Measurements from ENCODE around the gene IFIT3.

DNA sequence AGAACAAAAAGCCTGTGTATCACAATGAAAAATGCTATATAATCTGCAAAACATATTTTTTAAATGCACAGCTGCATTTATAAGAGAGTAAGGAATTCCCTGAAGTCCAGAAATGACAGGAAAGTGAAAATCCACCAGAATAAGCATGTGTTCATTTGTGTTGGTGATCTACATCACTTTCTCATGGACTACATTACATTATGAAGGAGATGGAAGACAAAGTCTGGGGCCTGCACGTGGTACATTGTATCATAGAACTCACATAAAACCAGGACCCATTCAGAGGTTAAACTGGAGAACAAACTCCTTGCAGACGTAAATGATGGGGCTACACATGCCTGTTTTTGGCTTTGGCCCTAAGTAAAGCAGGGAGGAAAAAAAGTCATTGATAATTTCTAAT is 16.4 kb downstream of the IFIT3 start:
- TF ChIP-seq POLR2AphosphoS5 (IDR thresholded peaks at IDR 0.05), result no peak
- TF ChIP-seq, protein P1, sequence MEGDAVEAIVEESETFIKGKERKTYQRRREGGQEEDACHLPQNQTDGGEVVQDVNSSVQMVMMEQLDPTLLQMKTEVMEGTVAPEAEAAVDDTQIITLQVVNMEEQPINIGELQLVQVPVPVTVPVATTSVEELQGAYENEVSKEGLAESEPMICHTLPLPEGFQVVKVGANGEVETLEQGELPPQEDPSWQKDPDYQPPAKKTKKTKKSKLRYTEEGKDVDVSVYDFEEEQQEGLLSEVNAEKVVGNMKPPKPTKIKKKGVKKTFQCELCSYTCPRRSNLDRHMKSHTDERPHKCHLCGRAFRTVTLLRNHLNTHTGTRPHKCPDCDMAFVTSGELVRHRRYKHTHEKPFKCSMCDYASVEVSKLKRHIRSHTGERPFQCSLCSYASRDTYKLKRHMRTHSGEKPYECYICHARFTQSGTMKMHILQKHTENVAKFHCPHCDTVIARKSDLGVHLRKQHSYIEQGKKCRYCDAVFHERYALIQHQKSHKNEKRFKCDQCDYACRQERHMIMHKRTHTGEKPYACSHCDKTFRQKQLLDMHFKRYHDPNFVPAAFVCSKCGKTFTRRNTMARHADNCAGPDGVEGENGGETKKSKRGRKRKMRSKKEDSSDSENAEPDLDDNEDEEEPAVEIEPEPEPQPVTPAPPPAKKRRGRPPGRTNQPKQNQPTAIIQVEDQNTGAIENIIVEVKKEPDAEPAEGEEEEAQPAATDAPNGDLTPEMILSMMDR (IDR thresholded peaks at IDR 0.05 in 8 of 11, conservative IDR thresholded peaks at IDR 0.05 in 3 of 11), result no peak
- no peak for TF ChIP-seq POLR2A (IDR thresholded peaks at IDR 0.05)
